Keratinocyte (primary cell): ENCODE measurements around the gene TBC1D14.

Experiments used
- CTCF ChIP-seq, 3 experiments: IDR thresholded peaks in 1 of 3; conservative IDR thresholded peaks in 1 of 3; optimal IDR thresholded peaks in 1 of 3; 2 replicates in 2 of 3; 3 replicates in 1 of 3; pipeline versions ENCODE3 to v1.5.1; 2011; ENCODE audit warnings: low read length in 3 of 3, mild to moderate bottlenecking in 3 of 3, moderate library complexity in 2 of 3, control low read depth in 1 of 3, inconsistent platforms in 1 of 3; ENCODE audit not compliant: insufficient read depth in 2 of 3; ENCODE audit errors: extremely low read depth in 1 of 3
- EZH2 ChIP-seq: IDR thresholded peaks from one replicate; pipeline ENCODE4 v1.6.1; 2012; ENCODE audit warnings: inconsistent platforms, mild to moderate bottlenecking, low read length, moderate library complexity

GRCh38 chr4:7073526-7074390 lies 164.1 kb downstream of the TBC1D14 start:
- TF ChIP-seq CTCF (optimal IDR thresholded peaks at IDR 0.05 in 1 of 3, IDR thresholded peaks at IDR 0.05 in 1 of 3, conservative IDR thresholded peaks at IDR 0.05 in 1 of 3; ENCODE audit: extremely low read depth in 1 of 3, insufficient read depth in 2 of 3, low read length in 3 of 3) (no peak), EZH2 (no peak)
